GM12878 (cell line): ENCODE results near the gene STK35. TPM values are rescaled to one million over a fixed set of nuclear protein-coding genes. Genes with fewer than 3 reads are reported as not detected.
A peak's percentile ranks its signal among the peaks of the same experiment; 100 is the strongest.

ENCODE experiments used
- ATF2 ChIP-seq: IDR thresholded peaks from 2 replicates; pipeline ENCODE4 v1.6.1; 2012; ENCODE audit warnings: low read length, inconsistent platforms
- BRCA1 ChIP-seq: IDR thresholded peaks from 2 replicates; pipeline ENCODE4 v1.6.1; 2011; ENCODE audit warnings: low read depth, low read length, improper control_type of control experiment
- EED ChIP-seq: sonication (generic); IDR thresholded peaks from 2 replicates; pipeline ENCODE4 v1.6.1; 2016; ENCODE audit warnings: antibody characterized with exemption, low read depth
- HCFC1 ChIP-seq: fragments of 150-350 bp; IDR thresholded peaks from 2 replicates; pipeline ENCODE4 v1.6.1; 2014; ENCODE audit warnings: low read length
- IKZF2 ChIP-seq, 2 experiments: fragments of 450-650 bp; IDR thresholded peaks; 2 replicates each; pipeline ENCODE4 v1.6.1; 2017; ENCODE audit warnings: mild to moderate bottlenecking in 2 of 2, moderate library complexity in 2 of 2
- IRF4 ChIP-seq: IDR thresholded peaks from 2 replicates; pipeline ENCODE4 v1.6.1; 2011; ENCODE audit warnings: low read depth, low read length
- MEF2A ChIP-seq: IDR thresholded peaks from 2 replicates; pipeline ENCODE4 v1.6.1; 2011; ENCODE audit warnings: low read depth, mild to moderate bottlenecking, low read length, moderate library complexity; ENCODE audit not compliant: insufficient read depth
- MTA2 ChIP-seq: fragments of 450-650 bp; IDR thresholded peaks from 2 replicates; pipeline ENCODE4 v1.6.1; 2016; ENCODE audit warnings: low read depth, mild to moderate bottlenecking, moderate library complexity
- MTA3 ChIP-seq: IDR thresholded peaks from 2 replicates; pipeline ENCODE4 v1.6.1; 2012; ENCODE audit warnings: low read length, inconsistent platforms, borderline replicate concordance
- NFYB ChIP-seq: IDR thresholded peaks from 2 replicates; pipeline ENCODE4 v1.6.1; 2011; ENCODE audit warnings: low read depth, mild to moderate bottlenecking, low read length, improper control_type of control experiment, moderate library complexity; ENCODE audit not compliant: insufficient read depth
- NRF1 ChIP-seq: conservative IDR thresholded peaks from 2 replicates; pipeline ENCODE4 v1.6.1; 2011; ENCODE audit warnings: mild to moderate bottlenecking, low read depth, low read length, improper control_type of control experiment
- PML ChIP-seq: IDR thresholded peaks from 2 replicates; pipeline ENCODE4 v1.6.1; 2012; ENCODE audit warnings: low read length, inconsistent platforms
- POLR2AphosphoS5 ChIP-seq: IDR thresholded peaks from 2 replicates; pipeline ENCODE4 v1.6.1; 2011; ENCODE audit warnings: mild to moderate bottlenecking, low read length, inconsistent platforms
- RELA ChIP-seq: fragments of 450-650 bp; IDR thresholded peaks from 2 replicates; pipeline ENCODE4 v1.8.0; 2014; ENCODE audit warnings: borderline replicate concordance; ENCODE audit not compliant: partially characterized antibody
- RELB ChIP-seq: fragments of 450-650 bp; IDR thresholded peaks from 2 replicates; pipeline ENCODE4 v1.6.1; 2017; ENCODE audit warnings: low read depth, mild to moderate bottlenecking, moderate library complexity
- SPI1 ChIP-seq: IDR thresholded peaks from 2 replicates; pipeline ENCODE4 v1.6.1; 2011; ENCODE audit warnings: low read depth, mild to moderate bottlenecking, low read length, moderate library complexity, borderline replicate concordance; ENCODE audit not compliant: insufficient read depth
- SUZ12 ChIP-seq: fragments of 200-600 bp; sonication (generic); IDR thresholded peaks from one replicate; pipeline ENCODE4 v1.6.1; 2018; ENCODE audit warnings: antibody characterized with exemption, mild to moderate bottlenecking; ENCODE audit not compliant: unreplicated experiment
- TAF1 ChIP-seq: IDR thresholded peaks from 2 replicates; pipeline ENCODE4 v1.6.1; 2011; ENCODE audit warnings: mild to moderate bottlenecking, low read depth, low read length, borderline replicate concordance
- ZBTB4 ChIP-seq: fragments of 450-650 bp; formaldehyde crosslinking; IDR thresholded peaks from 2 replicates; pipeline ENCODE4 v1.4.0; 2022; ENCODE audit warnings: mild to moderate bottlenecking, moderate library complexity
- ZBTB40 ChIP-seq: fragments of 450-650 bp; IDR thresholded peaks from 2 replicates; pipeline ENCODE4 v1.6.1; 2016; ENCODE audit warnings: mild to moderate bottlenecking, moderate library complexity, borderline replicate concordance
- ZNF622 ChIP-seq: fragments of 450-650 bp; IDR thresholded peaks from 2 replicates; pipeline ENCODE4 v1.6.1; 2017; ENCODE audit warnings: mild to moderate bottlenecking, inconsistent platforms
- ZZZ3 ChIP-seq: IDR thresholded peaks from 2 replicates; pipeline ENCODE4 v1.6.1; 2011; ENCODE audit warnings: low read depth; ENCODE audit not compliant: control insufficient read depth, insufficient read length
- polyA plus RNA-seq, 11 experiments: library from polyadenylated mRNA; depleted of rRNA in 4 of 11; unstranded in 6 of 11; stranded (reverse) in 5 of 11; fragments of >200 nt; fragmentation: Nextera tagmentation in 4 of 11; fragmentation: Illumina TruSeq in 1 of 11; extraction: Ambion mirVana in 4 of 11; extraction: Trizol in 1 of 11; gene quantifications; 1 replicate in 1 of 11; 2 replicates in 10 of 11; pipeline versions ENCODE4 v1.2.1 to v1.2.3, GENCODE V29; 2011 to 2016; ENCODE audit warnings: inconsistent platforms in 2 of 11, missing spikeins in 2 of 11, low read depth in 1 of 11
- total RNA-seq, 4 experiments: library from RNA; depleted of rRNA in 3 of 4; stranded (reverse); fragments of >200 nt in 3 of 4; fragmentation: Illumina TruSeq in 1 of 4; extraction: Trizol in 1 of 4; gene quantifications; 2 replicates each; pipeline versions ENCODE4 v1.2.1 to v1.2.3, GENCODE V29; 2013 to 2021

Gene STK35
- total and polyA plus RNA-seq, 10 of the 15 experiments (the other 5 are each of a cell fraction or from before 2014, with no cell fraction given), result 2.9 to 19.4 (median 9.6) TPM

GRCh38 chr20:2112910-2113309, 11.3 kb downstream of the STK35 start (continued):
- TF ChIP-seq MEF2A (no peak), TAF1 (no peak), MTA2 (peak; percentile 44; the same call in 1 of the 2 replicates), ZBTB40 (no peak), IKZF2 (IDR thresholded peaks at IDR 0.05) (peak; percentile 74 to 87), IRF4 (0 out of 2 replicates have a peak, but pooled peaks have one; percentile 31), MTA3 (no peak), RELB (peak; percentile 65; the same call in 1 of the 2 replicates), POLR2AphosphoS5 (no peak), NFYB (no peak), SUZ12 (no peak), BRCA1 (no peak), HCFC1 (no peak), NRF1 (no peak), ZBTB4 (CRISPR knock-in tag) (no peak), SPI1 (no peak), EED (peak; percentile 95), ATF2 (no peak), RELA (no peak), ZNF622 (no peak), PML (no peak), ZZZ3 (no peak)
